Daoy (cell line): Measurements from ENCODE around the gene CIRBP. TPM values are rescaled to one million over a fixed set of nuclear protein-coding genes. Genes with fewer than 3 reads are reported as not detected.

Experiments used
- DNase-seq: peaks from one replicate; pipeline ENCODE4 v3.0.0-alpha.2; 2015; ENCODE audit warnings: low read depth
- total RNA-seq: library from RNA; depleted of rRNA; stranded (reverse); fragments of >200 nt; shearing (Covaris generic); gene quantifications from 2 replicates; pipeline ENCODE4 v1.2.3, GENCODE V29; 2014

The CIRBP gene
- total RNA-seq, 1 experiment from 2014 or later, result 288 TPM

- DNase-seq, result no peak
Measured at GRCh38 chr19:1230783-1231489, 38.2 kb upstream of the CIRBP start.

GRCh38 chr19:1231729-1232637 is 37.1 kb upstream of the CIRBP start:
- DNase-seq, result no peak

- peak; percentile 52 for DNase-seq
Measured at GRCh38 chr19:1232652-1233072, 36.5 kb upstream of the CIRBP start.

GRCh38 chr19:1233115-1233667 is 35.9 kb upstream of the CIRBP start:
- no peak for DNase-seq

GRCh38 chr19:1234051-1234954 is 34.8 kb upstream of the CIRBP start:
- DNase-seq, result no peak

GRCh38 chr19:1234955-1235380 is 34.2 kb upstream of the CIRBP start:
- no peak for DNase-seq

- DNase-seq, result peak; percentile 76
Measured at GRCh38 chr19:1235625-1236538, 33.2 kb upstream of the CIRBP start.

GRCh38 chr19:1236576-1236975 is 32.6 kb upstream of the CIRBP start:
- no peak for DNase-seq

- DNase-seq, result no peak
Measured at GRCh38 chr19:1237027-1237659, 32.0 kb upstream of the CIRBP start.

- DNase-seq, result peak; percentile 58
Measured at GRCh38 chr19:1237754-1238368, 31.3 kb upstream of the CIRBP start, which contains the start of gene CBARP. Gene CBARP (minus strand): TSS chr19:1238005. CDS start chr19:1236100, 1,905 bp downstream.

- DNase-seq, result no peak
Measured at GRCh38 chr19:1238369-1239303, 30.5 kb upstream of the CIRBP start.

GRCh38 chr19:1239420-1239795 is 29.7 kb upstream of the CIRBP start:
- no peak for DNase-seq

- DNase-seq, result peak; percentile 93
Measured at GRCh38 chr19:1239796-1240737, 29.1 kb upstream of the CIRBP start.

GRCh38 chr19:1240925-1241324 is 28.2 kb upstream of the CIRBP start:
- DNase-seq, result no peak

GRCh38 chr19:1241417-1242095 is 27.6 kb upstream of the CIRBP start, which contains the start of gene ATP5F1D:
Gene ATP5F1D (plus strand): TSS chr19:1241751. CDS start chr19:1241851, 100 bp downstream.
- peak; percentile 98 for DNase-seq
